ENCODE data around the gene SPOCD1. TPM values are rescaled to one million over a fixed set of nuclear protein-coding genes. Genes with fewer than 3 reads are reported as not detected.

SPOCD1 gene
- total RNA-seq, 2 donors from 2014 or later, result 0.43 TPM; not detected in 1

- H3K4me1 ChIP-seq, result no peaks in the 10 kb centered on the region
- DNase-seq (ENCODE audit: low spot score), result no peak
- H3K27me3 ChIP-seq, result no peaks in the 10 kb centered on the region
- no peak overlapping the region for H3K27ac ChIP-seq
- no peaks in the 10 kb centered on the region for H3K9me3 ChIP-seq
- no peak for TF ChIP-seq CTCF (IDR thresholded peaks at IDR 0.05)
- H3K36me3 ChIP-seq, result no peaks in the 10 kb centered on the region
- H3K4me3 ChIP-seq, result no peak overlapping the region
Measured at GRCh38 chr1:31809698-31810097, 6.1 kb downstream of the SPOCD1 start.

GRCh38 chr1:31807273-31808048, 8.4 kb downstream of the SPOCD1 start:
- no peaks in the 10 kb centered on the region for H3K9me3 ChIP-seq
- H3K27ac ChIP-seq, result no peak overlapping the region
- TF ChIP-seq CTCF (IDR thresholded peaks at IDR 0.05), result no peak
- no peak for DNase-seq (ENCODE audit: low spot score)
- no peak overlapping the region for H3K4me3 ChIP-seq
- no peaks in the 10 kb centered on the region for H3K4me1 ChIP-seq
- no peaks in the 10 kb centered on the region for H3K36me3 ChIP-seq
- H3K27me3 ChIP-seq, result no peaks in the 10 kb centered on the region

GRCh38 chr1:31805318-31805717, 10.5 kb downstream of the SPOCD1 start:
- H3K4me3 ChIP-seq, result no peak overlapping the region
- DNase-seq (ENCODE audit: low spot score), result no peak
- no peaks in the 10 kb centered on the region for H3K9me3 ChIP-seq
- H3K27me3 ChIP-seq, result no peaks in the 10 kb centered on the region
- no peak for TF ChIP-seq CTCF (IDR thresholded peaks at IDR 0.05)
- H3K27ac ChIP-seq, result no peak overlapping the region
- no peaks in the 10 kb centered on the region for H3K4me1 ChIP-seq
- H3K36me3 ChIP-seq, result no peaks in the 10 kb centered on the region

DNA sequence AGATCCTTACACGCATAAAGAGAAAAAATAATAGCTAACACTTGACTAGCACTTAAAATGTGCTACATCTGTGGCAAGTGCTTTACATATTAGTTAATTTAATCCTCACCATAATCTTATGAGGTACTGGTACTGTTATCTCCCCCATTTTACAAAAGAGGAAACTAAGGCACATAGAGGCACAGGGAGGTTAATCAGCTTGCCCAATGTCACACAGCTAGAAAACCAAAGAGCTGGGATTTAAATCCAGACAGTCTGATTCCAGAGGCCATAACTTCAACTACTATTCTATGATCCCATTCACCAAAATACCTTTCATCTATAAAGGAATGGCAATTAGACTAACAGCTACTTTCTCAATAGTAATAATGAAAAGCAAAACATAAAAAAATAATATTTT, 11.7 kb downstream of the SPOCD1 start:
- H3K36me3 ChIP-seq, result no peaks in the 10 kb centered on the region
- no peak for DNase-seq (ENCODE audit: low spot score)
- TF ChIP-seq CTCF (IDR thresholded peaks at IDR 0.05), result no peak

GRCh38 chr1:31803610-31804009, 12.2 kb downstream of the SPOCD1 start:
- no peak overlapping the region for H3K27ac ChIP-seq
- no peak for TF ChIP-seq CTCF (IDR thresholded peaks at IDR 0.05)
- H3K27me3 ChIP-seq, result no peaks in the 10 kb centered on the region
- H3K36me3 ChIP-seq, result no peaks in the 10 kb centered on the region
- H3K4me1 ChIP-seq, result no peaks in the 10 kb centered on the region
- H3K4me3 ChIP-seq, result no peak overlapping the region
- DNase-seq (ENCODE audit: low spot score), result no peak
- H3K9me3 ChIP-seq, result no peaks in the 10 kb centered on the region

More for the DNA sequence above, 11.7 kb downstream of the SPOCD1 start:
- H3K4me1 ChIP-seq, result no peaks in the 10 kb centered on the region
- no peak overlapping the region for H3K4me3 ChIP-seq
- no peak overlapping the region for H3K27ac ChIP-seq
- H3K9me3 ChIP-seq, result no peaks in the 10 kb centered on the region
- H3K27me3 ChIP-seq, result no peaks in the 10 kb centered on the region

Data from right atrium auricular region (tissue), 2 donors.